ENCODE data around the gene UBR1.
"Not testable (repeated sequence)": the region's sequence is repeated elsewhere in the genome, so short reads cannot be mapped to it uniquely, and the experiment has no call there.

The UBR1 gene

DNA sequence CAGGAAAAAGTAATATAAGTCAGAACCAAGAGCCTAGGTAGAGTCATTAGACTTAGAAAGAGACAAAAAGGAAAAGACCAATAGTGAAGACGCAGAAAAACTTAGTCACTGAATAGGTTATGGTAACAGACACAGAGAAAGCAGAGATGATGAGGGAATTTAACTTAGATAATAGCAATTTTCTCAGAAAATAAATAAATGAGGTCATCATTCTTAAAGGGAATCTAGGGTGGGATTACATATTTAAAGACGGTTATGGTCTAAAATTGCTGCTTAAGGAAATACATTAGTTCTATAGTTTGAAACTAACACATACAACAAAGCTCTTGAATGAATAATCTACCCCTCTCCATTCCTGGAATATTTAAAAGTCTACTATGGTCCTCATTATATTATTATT, 59.4 kb downstream of the UBR1 start:
- peak; percentile 19 for FAIRE-seq

GRCh38 chr15:43042885-43043284, 63.0 kb downstream of the UBR1 start:
- no peak for FAIRE-seq

DNA sequence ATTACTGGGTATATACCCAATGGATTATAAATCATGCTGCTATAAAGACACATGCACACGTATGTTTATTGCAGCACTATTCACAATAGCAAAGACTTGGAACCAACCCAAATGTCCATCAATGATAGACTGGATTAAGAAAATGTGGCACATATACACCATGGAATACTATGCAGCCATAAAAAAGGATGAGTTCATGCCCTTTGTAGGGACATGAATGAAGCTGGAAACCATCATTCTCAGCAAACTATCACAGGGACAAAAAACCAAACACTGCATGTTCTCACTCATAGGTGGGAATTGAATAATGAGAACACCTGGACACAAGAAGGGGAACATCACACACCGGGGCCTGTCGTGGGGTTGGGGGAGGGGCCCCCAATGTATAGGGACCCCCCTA, 64.8 kb downstream of the UBR1 start:
- FAIRE-seq = not testable (repeated sequence)

DNA sequence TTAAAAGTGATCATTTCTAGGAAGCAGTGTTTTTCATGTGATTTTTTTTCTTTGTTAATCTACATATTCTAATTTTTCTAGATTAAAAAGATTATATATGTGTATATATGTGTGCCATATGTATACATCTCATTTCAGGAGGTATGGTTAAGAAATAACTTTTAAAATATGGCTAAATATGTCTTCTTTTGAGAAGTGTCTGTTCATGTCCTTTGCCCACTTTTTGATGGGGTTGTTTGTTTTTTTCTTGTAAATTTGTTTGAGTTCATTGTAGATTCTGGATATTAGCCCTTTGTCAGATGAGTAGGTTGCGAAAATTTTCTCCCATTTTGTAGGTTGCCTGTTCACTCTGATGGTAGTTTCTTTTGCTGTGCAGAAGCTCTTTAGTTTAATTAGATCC, 70.6 kb downstream of the UBR1 start:
- FAIRE-seq = not testable (repeated sequence)

DNA sequence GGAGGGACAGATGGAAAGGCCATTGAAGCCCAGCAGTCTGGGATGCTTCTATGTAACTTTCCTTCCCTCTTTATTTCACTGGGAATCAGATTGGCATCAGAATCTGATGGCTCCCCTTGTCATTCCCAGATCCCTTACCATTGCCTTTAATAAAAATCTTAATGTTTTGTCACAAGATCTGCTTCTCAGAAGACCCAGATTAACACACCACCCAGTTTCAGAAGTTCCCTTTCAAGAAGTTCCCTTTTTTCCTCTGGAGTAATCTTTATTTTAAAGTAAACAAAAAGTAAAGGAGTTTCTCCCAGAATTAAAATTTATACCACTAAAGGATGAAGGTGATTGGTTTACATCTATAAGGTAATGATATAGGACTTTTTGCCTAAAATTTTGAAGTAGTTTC, 76.4 kb downstream of the UBR1 start:
- FAIRE-seq = no peak

- no peak for FAIRE-seq
These were observed 80.7 kb downstream of the UBR1 start for GRCh38 chr15:43025150-43025549.

DNA sequence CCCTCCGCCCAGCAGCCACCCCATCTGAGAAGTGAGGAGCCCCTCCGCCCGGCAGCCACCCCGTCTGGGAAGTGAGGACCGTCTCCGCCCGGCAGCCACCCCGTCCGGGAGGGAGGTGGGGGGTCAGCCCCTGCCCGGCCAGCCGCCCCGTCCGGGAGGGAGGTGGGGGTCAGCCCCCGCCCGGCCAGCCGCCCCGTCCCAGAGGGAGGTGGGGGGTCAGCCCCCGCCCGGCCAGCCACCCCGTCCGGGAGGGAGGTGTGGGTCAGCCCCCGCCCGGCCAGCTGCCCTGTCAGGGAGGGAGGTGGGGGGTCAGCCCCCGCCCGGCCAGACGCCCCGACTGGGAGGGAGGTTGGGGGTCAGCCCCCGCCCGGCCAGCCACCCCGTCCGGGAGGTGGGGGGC, 91.2 kb downstream of the UBR1 start:
- FAIRE-seq = not testable (repeated sequence)

GRCh38 chr15:43009206-43009605, 96.6 kb downstream of the UBR1 start:
- FAIRE-seq = no peak

- FAIRE-seq = no peak
These were observed 97.7 kb downstream of the UBR1 start for GRCh38 chr15:43008150-43008549.

DNA sequence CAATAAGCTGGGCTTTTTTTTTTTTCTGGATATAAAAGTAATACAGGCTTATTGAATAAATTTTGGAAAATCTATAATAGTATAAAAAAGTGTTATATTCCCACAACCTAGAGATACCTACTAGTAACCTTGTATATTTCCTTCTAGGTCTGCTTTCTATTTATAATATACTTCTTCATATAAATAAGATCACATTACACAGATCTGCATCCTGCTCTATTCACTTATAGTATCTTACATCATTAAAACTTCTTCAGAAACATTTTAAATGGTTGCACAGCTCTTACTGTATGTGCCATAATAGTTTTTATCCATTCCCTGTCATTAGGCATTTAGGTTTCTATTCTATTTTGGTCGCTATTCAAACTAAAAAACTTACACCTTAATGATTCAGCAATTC, 98.3 kb downstream of the UBR1 start:
- FAIRE-seq = no peak

- no peak for FAIRE-seq
These were observed 98.8 kb downstream of the UBR1 start for GRCh38 chr15:43006991-43007390.

- not testable (repeated sequence) for FAIRE-seq
These were observed 100.8 kb downstream of the UBR1 start for GRCh38 chr15:43004886-43005595.

DNA sequence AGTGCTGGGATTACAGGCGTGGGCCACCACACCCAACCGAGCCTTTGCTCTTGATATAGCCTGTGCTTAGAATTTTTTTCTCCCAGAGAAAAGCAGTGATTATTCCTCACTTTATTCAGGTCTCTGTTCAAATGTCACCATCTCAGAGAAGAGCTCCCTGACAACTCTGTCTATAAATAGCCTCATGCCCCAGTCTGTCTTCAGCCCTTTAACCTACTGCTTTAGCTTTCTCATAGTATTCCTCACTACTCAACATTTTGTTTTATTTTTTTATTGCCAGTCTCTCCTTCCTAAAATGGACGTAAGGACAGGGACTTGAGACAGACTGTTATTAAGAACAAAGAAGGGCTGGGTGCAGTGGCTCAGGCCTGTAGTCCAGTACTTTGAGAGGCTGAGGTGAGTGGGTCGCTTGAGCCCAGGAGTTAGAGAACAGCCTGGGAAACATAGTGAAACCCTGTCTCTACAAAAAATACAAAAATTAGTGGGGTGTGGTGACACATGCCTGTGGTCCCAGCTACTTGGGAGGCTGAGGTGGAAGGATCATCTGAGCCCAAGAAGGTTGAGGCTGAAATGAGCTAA, 106.5 kb downstream of the UBR1 start:
- no peak for FAIRE-seq

GRCh38 chr15:42996871-42997270, 109.0 kb downstream of the UBR1 start:
- FAIRE-seq = no peak

DNA sequence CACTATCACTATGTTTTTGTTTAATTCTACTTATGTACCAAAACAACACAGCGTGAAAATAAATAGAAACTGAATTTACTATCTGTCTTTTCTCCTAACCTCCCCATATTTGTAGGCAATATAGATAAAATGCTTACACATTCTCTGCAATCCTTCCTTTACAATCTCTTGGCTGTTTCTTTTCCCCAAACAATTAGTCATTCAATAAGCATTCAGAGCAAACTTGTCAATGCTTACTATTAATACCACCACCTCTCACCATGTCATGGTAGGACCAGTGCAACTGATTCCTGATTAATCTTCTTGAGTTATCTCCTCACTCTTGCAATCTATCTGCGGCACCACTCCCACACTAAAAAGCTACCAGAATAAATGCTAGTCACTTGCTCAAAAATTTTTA, 111.3 kb downstream of the UBR1 start:
- FAIRE-seq = no peak

- FAIRE-seq = no peak
These were observed 113.2 kb downstream of the UBR1 start for GRCh38 chr15:42992626-42993025.

GRCh38 chr15:42986693-42987342, 119.0 kb downstream of the UBR1 start:
- FAIRE-seq = no peak

- no peak for FAIRE-seq
These were observed 121.3 kb downstream of the UBR1 start for GRCh38 chr15:42984493-42985034.

GRCh38 chr15:42979113-42979512, 126.7 kb downstream of the UBR1 start:
- not testable (repeated sequence) for FAIRE-seq

GRCh38 chr15:42974202-42974862, 131.5 kb downstream of the UBR1 start:
- no peak for FAIRE-seq

DNA sequence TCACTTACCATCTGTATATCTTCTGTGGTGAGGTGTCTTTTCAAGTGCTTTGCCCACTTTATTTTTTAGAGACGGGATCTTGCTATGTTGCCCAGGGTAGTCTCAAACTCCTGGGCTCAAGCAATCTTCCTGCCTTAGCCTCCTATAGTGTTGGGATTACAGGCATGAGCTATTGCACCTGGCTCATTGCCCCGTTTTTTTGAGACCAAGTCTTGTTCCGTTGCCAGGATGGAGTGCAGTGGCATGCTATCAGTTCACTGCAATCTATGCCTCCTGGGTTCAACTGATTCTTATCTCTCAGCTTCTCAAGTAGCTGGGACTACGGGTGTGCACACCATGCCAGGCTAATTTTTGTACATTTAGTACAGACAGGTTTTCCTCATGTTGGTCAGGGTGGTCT, 132.7 kb downstream of the UBR1 start:
- no peak for FAIRE-seq

DNA sequence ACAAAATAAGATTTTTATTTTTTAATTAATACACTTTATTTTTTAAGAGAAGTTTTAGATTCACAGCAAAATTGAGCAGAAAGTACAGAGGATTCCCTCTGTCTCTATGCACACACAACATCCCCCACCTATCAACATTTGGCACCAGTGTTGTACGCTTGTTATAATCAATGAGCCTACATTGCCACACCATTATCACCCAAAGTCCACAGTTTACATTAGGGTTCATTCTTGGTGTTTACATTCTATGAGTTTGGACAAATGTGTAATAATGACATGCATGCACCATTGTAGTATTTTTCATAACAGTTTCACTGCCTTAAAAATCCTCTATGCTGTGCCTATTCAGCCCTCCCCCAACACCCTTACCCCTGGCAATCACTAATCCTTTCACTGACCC, 134.0 kb downstream of the UBR1 start:
- no peak for FAIRE-seq

- FAIRE-seq = no peak
These were observed 141.4 kb downstream of the UBR1 start for GRCh38 chr15:42964476-42964875.

- FAIRE-seq = no peak
These were observed 150.3 kb downstream of the UBR1 start for GRCh38 chr15:42955518-42955917.

Data from A204.1 (cell line).